ENCODE data around the gene UBR4.
"Not testable (repeated sequence)": the region's sequence is repeated elsewhere in the genome, so short reads cannot be mapped to it uniquely, and the experiment has no call there.

Gene UBR4

DNA sequence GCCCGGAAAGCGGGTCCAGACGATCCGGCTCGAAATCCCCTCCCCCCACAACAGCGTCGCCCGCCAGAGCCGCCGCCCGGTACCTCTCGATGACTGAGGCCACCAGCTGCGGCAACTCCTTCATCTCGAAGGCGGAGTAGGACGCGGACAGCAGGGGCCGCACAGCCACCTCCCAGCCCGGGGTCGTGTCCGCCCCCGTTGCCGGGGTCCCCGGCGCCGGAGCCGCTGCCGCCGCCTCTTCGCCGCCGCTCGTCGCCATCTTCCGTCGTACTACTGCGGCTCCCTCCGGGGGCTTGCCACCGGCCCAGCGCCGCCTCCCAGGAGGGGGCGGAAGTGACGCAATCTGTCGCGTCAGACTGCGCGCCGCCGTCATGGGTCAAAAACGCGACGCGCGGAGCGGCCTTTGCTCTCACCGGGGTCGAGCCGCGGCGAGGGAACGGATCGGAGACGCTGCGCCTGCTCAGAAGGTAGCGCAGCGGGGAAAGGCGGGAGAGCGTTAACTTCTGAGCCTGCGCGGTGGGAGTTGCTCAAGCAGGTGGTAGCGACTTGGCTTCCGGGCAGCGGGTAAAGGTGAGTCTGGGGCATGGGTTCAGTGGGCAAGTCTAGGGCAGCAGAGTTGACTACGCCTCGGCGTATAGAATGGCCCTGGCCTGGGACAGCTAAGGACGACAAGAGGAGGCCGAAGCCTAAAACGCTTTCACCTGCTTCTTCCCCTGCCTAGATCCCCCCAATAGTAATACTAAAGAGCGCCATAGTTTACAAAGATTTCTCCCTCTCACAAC, at the start of gene UBR4:
Gene UBR4 (minus strand): TSS at position 277 of the 782 bp plus-strand sequence. CDS start 18 bp downstream, at position 259.
- peak; percentile 90 to 95 for DNase-seq (ENCODE audit: low read depth in 2 of 2, low spot score in 1 of 2)

GRCh38 chr1:19258353-19258752, 48.3 kb upstream of the UBR4 start:
- no peak for DNase-seq (ENCODE audit: low read depth in 2 of 2, low spot score in 1 of 2)

GRCh38 chr1:19257178-19257914, 47.3 kb upstream of the UBR4 start:
- no peak for DNase-seq (ENCODE audit: low read depth in 2 of 2, low spot score in 1 of 2)

DNA sequence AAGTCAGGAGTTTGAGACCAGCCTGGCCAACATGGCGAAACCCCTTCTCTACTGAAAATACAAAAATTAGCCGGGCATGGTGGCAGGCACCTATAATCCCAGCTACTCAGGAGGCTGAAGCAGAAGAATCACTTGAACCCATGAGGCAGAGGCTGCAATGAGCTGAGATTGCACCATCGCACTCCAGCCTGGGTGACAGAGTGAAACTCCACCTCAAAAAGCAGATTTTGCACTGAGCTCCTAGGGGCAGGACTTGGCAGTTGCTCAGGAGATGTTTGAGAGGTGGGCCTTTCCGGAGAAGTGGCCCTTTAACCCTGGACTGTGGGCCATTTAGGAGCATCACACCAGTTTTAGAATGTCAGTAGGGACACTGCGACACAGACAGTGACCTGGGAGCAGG, 46.2 kb upstream of the UBR4 start:
- DNase-seq (ENCODE audit: low read depth in 2 of 2, low spot score in 1 of 2): not testable (repeated sequence)

DNA sequence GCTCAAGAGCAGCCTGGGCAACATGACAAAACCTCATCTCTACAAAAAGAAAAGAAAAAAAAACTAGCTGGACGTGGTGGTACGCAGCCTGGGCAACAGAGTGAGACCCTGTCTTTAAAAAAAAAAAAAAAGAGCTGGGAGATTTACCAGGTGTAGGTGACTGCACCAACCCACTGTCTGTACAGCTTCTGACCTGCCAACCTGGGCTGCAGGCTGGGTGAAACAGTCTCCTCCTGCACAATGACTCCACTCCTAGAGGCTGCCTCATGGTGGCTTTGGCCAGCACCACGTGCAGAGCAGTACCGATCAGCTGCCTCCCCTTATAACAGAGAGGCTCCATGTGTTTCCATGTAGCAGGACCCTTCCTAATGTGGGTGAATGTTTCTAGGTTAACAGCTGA, 45.2 kb upstream of the UBR4 start:
- DNase-seq (ENCODE audit: low read depth in 2 of 2, low spot score in 1 of 2): no peak

DNA sequence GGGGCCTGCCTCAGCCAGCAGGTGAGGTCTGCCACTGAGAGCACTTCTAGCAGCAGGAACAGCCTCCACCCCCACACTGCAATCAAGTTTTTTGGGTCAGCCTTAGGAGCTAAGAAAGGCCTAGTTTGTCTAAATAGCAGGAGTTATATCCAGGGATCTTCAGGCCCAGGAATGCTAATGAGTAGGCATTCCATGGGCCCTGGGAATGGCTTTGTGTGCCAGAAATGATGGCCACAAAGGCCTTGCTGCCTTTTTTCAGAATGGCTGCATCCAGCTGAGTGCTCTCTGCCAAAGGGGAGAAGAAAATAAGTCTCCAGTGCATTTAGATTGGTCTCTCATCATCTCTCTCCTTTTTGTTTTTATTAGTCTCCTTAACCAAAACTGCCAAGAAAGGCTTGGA, 44.4 kb upstream of the UBR4 start:
- DNase-seq (ENCODE audit: low read depth in 2 of 2, low spot score in 1 of 2): no peak

GRCh38 chr1:19251305-19252196, 41.5 kb upstream of the UBR4 start, which contains the start of the genes EMC1 and MRTO4:
TSS of gene EMC1 (minus strand) at chr1:19251524. CDS start at chr1:19251509, 15 bp downstream.
TSS of gene MRTO4 (plus strand) at chr1:19251805. CDS start at chr1:19251836, 31 bp downstream.
- DNase-seq (ENCODE audit: low read depth in 2 of 2, low spot score in 1 of 2): peak; percentile 74 to 77

- DNase-seq (ENCODE audit: low read depth in 2 of 2, low spot score in 1 of 2): no peak
These were observed 40.7 kb upstream of the UBR4 start for GRCh38 chr1:19250629-19251304.

DNA sequence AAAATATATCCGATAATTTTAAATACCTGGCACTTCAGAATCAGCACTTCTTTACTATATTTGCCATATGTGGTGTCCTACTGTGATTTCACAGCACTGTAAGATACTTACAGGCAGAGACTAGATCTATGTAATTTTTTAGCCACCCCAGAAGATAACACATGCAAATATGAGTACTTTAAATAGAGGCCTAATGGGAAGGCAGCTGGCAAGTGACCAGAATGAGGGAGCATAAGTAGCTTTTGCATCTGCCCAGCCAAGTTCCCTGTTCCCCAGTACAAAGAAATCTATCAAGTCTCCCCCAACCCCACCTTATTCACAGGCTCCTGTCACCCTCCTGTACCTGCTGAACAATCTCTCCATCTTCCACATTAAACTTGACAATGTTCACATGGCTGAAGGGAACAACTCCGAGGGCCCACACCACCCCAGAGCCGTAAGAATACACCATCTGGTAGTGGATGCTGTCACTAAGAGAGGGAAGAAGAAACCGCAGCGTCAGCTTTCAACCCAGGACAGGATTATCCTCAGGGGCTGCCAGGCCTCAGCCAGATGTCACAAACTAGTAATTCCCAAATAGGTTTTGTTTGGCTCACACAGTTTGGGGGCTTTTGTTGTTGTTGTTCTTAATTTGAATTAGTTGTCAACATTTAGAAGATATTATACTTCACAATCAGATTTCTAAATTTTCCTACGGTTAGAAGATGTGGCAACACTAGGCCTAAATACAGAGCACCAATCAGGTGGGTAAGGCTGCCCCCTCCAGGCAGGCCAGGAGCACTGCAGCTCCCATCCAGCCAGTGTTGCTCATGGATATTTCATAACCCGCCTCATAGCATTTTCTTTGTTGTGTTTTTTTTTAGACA, 30.8 kb upstream of the UBR4 start:
- DNase-seq (ENCODE audit: low read depth in 2 of 2, low spot score in 1 of 2): peak; percentile 24 to 44

GRCh38 chr1:19239876-19240275, 29.8 kb upstream of the UBR4 start:
- DNase-seq (ENCODE audit: low read depth in 2 of 2, low spot score in 1 of 2): no peak

GRCh38 chr1:19234224-19234623, 24.2 kb upstream of the UBR4 start:
- DNase-seq (ENCODE audit: low read depth in 2 of 2, low spot score in 1 of 2): no peak

- DNase-seq (ENCODE audit: low read depth in 2 of 2, low spot score in 1 of 2): no peak
These were observed 22.4 kb upstream of the UBR4 start for GRCh38 chr1:19232524-19232846.

GRCh38 chr1:19231736-19232523, 21.9 kb upstream of the UBR4 start:
- not testable (repeated sequence) for DNase-seq (ENCODE audit: low read depth in 2 of 2, low spot score in 1 of 2)

DNA sequence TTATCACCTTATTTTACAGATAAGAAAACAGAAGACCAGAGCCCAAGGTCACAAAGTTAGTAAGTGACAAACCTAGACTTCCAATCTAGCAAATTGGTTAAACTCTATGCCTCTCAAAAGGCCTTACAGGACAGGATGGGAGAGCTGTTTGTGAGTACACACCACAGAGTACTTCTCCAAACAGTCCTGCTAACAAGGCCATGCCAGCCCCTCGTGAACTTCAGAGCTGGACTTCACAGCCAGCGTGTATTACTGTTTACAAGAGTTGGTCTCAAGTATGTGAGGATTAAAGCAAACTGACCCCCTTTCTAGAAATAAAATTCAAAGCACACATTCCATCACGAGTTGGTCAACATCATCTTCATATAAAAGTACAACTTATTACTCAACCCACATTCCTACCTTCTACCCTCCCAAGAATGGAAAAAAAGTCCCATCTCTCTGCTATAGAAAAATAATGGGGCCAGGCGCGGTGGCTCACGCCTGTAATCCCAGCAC, 19.8 kb upstream of the UBR4 start:
- no peak for DNase-seq (ENCODE audit: low read depth in 2 of 2, low spot score in 1 of 2)

DNA sequence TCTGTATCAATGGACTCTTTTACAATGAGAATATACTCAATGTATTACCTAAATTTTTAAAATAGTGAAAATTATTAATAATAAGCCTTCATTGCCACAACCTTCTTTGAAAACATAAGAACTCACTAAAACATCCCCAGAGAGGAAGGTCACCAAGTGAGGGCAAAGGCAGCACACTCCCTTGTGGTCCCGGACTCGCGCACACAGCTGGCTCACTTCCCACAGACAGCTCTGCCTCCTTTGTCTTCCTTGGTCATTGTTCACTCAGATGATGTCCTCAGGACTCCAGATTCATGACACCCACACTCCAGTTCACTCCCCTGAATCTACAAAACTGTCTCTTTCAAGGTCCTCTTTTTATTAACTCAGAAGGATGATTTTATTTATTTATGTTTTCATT, 19.2 kb upstream of the UBR4 start:
- DNase-seq (ENCODE audit: low read depth in 2 of 2, low spot score in 1 of 2): no peak

DNA sequence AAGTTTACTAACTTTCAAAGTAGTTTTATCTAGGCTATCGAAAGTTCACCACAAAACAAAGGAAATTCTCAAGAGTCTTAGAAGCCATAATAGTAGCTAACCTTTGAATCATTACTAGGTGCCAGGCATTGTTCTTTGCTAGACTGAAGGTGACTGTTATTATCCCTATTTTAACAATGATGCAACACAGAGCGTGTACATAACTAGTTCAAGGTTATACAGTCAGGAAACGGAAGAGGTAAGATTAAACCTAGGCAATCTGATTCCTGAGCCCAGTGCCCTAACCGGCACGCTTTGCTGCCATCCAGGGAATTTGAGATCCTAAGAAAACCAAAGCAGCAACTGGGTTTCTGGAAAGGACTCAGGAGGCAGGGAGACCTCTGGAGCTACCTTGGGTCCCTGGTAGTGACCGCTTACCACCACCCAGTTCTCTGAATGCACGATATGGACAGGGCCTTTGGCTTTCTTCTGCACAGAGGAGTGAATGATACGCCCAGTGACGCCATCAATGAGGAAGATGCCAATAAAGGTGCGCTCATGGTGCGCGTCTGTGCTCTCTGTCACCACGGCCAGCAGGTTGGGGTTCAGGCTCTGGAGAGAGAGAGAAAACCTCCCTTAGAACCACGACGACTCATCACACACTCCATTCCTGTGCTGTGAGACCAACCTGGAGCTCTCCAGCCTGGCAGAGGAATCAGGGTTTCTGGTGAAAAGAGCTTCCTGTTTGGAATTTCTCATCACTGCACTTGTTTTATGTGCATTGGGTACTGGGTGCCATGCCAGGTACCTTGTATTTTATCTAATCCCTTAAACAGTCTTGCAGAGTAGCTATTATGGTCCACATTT, 13.1 kb upstream of the UBR4 start:
- no peak for DNase-seq (ENCODE audit: low read depth in 2 of 2, low spot score in 1 of 2)

GRCh38 chr1:19222573-19222972, 12.5 kb upstream of the UBR4 start:
- no peak for DNase-seq (ENCODE audit: low read depth in 2 of 2, low spot score in 1 of 2)

DNA sequence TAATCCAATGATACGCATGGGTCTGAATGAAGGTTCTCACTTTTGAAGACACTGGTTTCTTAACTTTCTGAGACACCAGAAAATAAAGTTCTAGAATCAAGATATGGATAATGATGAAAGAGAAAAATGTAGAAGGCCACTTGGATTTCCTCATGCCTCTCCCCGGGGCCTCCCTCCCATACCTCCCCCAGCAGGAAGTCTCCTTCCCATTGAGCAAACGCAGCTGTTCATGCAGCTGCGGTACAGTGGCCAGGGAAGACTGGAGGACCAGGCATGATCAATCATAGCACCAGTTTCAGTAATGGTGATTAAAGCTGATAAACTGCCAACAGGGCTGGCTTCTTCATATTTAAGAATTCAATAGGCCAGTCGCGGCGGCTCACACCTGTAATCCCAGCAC, 10.9 kb upstream of the UBR4 start:
- DNase-seq (ENCODE audit: low read depth in 2 of 2, low spot score in 1 of 2): no peak

Data from stimulated activated CD8-positive, alpha-beta memory T cell treated with anti-CD3 and anti-CD28 coated beads, Interleukin-4, amount 100 ng/mL, for 1 hour (primary cell).